Cardiac septum (tissue), 1 donor: ENCODE data around the gene SLC2A11. TPM values are rescaled to one million over a fixed set of nuclear protein-coding genes. Genes with fewer than 3 reads are reported as not detected.

Experiments
- DNase-seq: peaks from one replicate; pipeline ENCODE4 v3.0.0-alpha.2; 2020; ENCODE audit warnings: low spot score
- intact Hi-C: fragments of 100-400 bp; cut with DNase I; formaldehyde crosslinking; loops from one replicate; pipeline ENCODE4 v1.14.0; 2022
- total RNA-seq: library from RNA; stranded (reverse); fragmentation: NEBNext Ultra II Directional; extraction: Animal tissue kit (Norgen Biotek cat#: 25700); gene quantifications from one replicate; pipeline ENCODE4 v1.2.1, GENCODE V29; 2021
- donor health status: DM: no; HTN: no; CAD: no.

SLC2A11 gene
- total RNA-seq, 1 donor from 2014 or later: 19.7 TPM

DNA sequence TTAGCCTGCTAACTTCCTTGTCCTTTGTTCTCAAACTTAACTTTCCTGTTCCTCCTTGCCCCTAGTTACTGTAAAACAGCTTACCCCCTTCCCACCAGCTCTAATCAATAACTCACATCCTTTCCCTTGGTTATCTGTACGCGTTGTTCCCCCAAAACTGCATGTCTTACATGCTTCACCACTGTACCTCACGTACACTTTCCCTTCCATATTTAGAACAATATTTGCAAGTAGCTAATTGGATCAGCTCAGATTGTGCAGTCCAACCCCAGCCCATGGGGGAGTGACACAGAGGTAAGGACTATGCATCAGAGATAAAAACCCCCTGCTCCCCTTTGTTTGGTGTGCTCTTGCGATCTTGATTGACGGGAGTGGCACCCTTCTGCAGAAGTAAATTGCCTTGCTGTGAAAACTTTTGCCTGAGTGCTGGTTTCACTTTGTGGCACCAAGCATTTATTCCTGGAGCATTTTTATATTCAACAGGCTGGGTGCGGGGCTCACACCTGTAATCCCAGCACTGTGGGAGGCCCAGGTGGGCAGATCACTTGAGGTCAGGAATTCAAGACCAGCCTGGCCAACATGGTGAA lies 67.4 kb downstream of the SLC2A11 start:
- intact Hi-C loops: no loop called here
- DNase-seq: no peak

DNA sequence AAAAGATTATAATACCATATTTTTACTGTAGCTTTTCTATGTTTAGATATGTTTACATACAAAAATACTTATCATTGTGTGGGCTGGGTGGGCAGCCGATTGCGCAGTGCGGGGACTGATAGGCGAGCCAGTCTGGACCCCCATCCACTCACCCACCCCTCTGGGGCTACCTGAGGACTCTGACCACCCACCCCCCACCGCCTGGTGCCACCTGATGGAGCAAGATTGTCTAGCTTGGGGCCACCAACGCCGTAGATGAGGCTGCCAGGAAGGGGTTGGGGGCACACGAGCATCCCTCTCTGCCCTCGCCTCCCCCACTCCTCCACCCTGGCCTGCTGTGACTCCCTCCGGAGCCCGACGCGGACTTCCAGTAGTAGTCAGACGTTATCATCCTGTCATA lies 68.9 kb downstream of the SLC2A11 start:
- DNase-seq: no peak
- intact Hi-C loops: no loop called here

Other genes with a start within 250 kb of the SLC2A11 start
- not detected for gene DRICH1, start 225.6 kb upstream of the SLC2A11 start, total RNA-seq
- 0.24 TPM for gene RGL4, start 166.9 kb upstream of the SLC2A11 start, total RNA-seq
- 3.0 TPM for gene ZNF70, start 106.8 kb upstream of the SLC2A11 start, total RNA-seq
- 2.1 TPM for gene VPREB3, start 103.5 kb upstream of the SLC2A11 start, total RNA-seq
- not detected for gene C22orf15, start 94.9 kb upstream of the SLC2A11 start, total RNA-seq
- 1,008 TPM for gene CHCHD10, start 89.9 kb upstream of the SLC2A11 start, total RNA-seq
- 6.2 TPM for gene MMP11, start 85.0 kb upstream of the SLC2A11 start, total RNA-seq
- gene SMARCB1, start 70.9 kb upstream of the SLC2A11 start, total RNA-seq: 50.4 TPM
- gene DERL3, start 18.9 kb upstream of the SLC2A11 start, total RNA-seq: 2.2 TPM
- gene MIF, start 36.5 kb downstream of the SLC2A11 start, total RNA-seq: 317 TPM
- 21.1 TPM for gene GSTT2B, start 103.3 kb downstream of the SLC2A11 start, total RNA-seq
- 3.5 TPM for gene DDTL, start 109.0 kb downstream of the SLC2A11 start, total RNA-seq
- gene DDT, start 116.6 kb downstream of the SLC2A11 start, total RNA-seq: 128 TPM
- gene GSTT2, start 122.3 kb downstream of the SLC2A11 start, total RNA-seq: 0.43 TPM
- gene GSTT4, start 147.6 kb downstream of the SLC2A11 start, total RNA-seq: not detected
- gene CABIN1, start 153.4 kb downstream of the SLC2A11 start, total RNA-seq: 38.0 TPM